ENCODE data around the gene CDH4. TPM values are rescaled to one million over a fixed set of nuclear protein-coding genes. Genes with fewer than 3 reads are reported as not detected.

The CDH4 gene
- total RNA-seq, 1 experiment from 2014 or later: not detected

DNA sequence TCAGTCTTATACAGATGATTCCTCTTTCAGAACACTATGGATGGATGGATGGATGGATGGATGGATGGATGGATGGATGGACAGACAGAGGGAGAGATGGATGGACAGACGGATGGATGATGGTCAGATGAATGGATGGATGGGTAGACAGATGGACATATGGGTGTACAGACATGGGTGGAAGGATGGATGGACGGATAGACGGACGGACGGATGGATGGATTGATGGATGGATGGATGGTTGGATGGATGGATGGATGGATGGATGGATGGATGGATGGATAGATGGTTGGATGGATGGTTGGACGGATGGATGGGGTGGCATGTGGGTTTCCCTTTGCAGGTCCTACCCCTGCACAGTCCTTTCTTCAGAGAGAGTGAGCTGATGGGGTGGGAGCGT lies 320.7 kb downstream of the CDH4 start:
- DNase-seq (ENCODE audit: low read depth, low spot score) (no peak), ATAC-seq (no peak)
- no peaks in the 10 kb centered on the region for H3K4me1 ChIP-seq (ENCODE audit: control insufficient read depth, insufficient read depth, low read length)
- H3K36me3 ChIP-seq (ENCODE audit: control insufficient read depth, insufficient read depth, low read length): no peaks in the 10 kb centered on the region
- ChIA-PET CTCF (no interaction called here), POLR2A (no interaction called here)
- intact Hi-C loops (cut with micrococcal nuclease; ENCODE audit: unreplicated experiment) (no loop called here), in situ Hi-C loops (cut with HindIII; ENCODE audit: low pct_unique_long_range_greater_than_20kb, low sequenced_read_pairs) (no loop called here)
- H3K9me3 ChIP-seq (ENCODE audit: control insufficient read depth, insufficient read depth, low read depth, low read length): no peaks in the 10 kb centered on the region
- BruUV-seq (replicated peaks): no TSS peak
- H3K27me3 ChIP-seq (ENCODE audit: control insufficient read depth, insufficient read depth, low read length): peaks cover 4% of the 10 kb centered on the region; the same call in 1 of the 2 replicates
- TF ChIP-seq SIN3A (IDR thresholded peaks at IDR 0.05; ENCODE audit: borderline replicate concordance, insufficient read depth, low read depth, low read length): no peak
- TF ChIP-seq, protein P1, sequence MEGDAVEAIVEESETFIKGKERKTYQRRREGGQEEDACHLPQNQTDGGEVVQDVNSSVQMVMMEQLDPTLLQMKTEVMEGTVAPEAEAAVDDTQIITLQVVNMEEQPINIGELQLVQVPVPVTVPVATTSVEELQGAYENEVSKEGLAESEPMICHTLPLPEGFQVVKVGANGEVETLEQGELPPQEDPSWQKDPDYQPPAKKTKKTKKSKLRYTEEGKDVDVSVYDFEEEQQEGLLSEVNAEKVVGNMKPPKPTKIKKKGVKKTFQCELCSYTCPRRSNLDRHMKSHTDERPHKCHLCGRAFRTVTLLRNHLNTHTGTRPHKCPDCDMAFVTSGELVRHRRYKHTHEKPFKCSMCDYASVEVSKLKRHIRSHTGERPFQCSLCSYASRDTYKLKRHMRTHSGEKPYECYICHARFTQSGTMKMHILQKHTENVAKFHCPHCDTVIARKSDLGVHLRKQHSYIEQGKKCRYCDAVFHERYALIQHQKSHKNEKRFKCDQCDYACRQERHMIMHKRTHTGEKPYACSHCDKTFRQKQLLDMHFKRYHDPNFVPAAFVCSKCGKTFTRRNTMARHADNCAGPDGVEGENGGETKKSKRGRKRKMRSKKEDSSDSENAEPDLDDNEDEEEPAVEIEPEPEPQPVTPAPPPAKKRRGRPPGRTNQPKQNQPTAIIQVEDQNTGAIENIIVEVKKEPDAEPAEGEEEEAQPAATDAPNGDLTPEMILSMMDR (IDR thresholded peaks at IDR 0.05): no peak
- TF ChIP-seq POLR2AphosphoS5 (IDR thresholded peaks at IDR 0.05; ENCODE audit: low read depth, low read length): no peak
- TF ChIP-seq TCF7L2 (IDR thresholded peaks at IDR 0.05; ENCODE audit: low read depth, low read length): no peak
- TF ChIP-seq, protein P2, sequence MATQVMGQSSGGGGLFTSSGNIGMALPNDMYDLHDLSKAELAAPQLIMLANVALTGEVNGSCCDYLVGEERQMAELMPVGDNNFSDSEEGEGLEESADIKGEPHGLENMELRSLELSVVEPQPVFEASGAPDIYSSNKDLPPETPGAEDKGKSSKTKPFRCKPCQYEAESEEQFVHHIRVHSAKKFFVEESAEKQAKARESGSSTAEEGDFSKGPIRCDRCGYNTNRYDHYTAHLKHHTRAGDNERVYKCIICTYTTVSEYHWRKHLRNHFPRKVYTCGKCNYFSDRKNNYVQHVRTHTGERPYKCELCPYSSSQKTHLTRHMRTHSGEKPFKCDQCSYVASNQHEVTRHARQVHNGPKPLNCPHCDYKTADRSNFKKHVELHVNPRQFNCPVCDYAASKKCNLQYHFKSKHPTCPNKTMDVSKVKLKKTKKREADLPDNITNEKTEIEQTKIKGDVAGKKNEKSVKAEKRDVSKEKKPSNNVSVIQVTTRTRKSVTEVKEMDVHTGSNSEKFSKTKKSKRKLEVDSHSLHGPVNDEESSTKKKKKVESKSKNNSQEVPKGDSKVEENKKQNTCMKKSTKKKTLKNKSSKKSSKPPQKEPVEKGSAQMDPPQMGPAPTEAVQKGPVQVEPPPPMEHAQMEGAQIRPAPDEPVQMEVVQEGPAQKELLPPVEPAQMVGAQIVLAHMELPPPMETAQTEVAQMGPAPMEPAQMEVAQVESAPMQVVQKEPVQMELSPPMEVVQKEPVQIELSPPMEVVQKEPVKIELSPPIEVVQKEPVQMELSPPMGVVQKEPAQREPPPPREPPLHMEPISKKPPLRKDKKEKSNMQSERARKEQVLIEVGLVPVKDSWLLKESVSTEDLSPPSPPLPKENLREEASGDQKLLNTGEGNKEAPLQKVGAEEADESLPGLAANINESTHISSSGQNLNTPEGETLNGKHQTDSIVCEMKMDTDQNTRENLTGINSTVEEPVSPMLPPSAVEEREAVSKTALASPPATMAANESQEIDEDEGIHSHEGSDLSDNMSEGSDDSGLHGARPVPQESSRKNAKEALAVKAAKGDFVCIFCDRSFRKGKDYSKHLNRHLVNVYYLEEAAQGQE (IDR thresholded peaks at IDR 0.05; ENCODE audit: insufficient read depth in 1 of 2, low read depth in 2 of 2, low read length in 1 of 2): no peak
- H3K27ac ChIP-seq (ENCODE audit: low read length): no peak overlapping the region
- no peak overlapping the region for H3K4me3 ChIP-seq (ENCODE audit: low read depth in 2 of 2, low read length in 2 of 2)

DNA sequence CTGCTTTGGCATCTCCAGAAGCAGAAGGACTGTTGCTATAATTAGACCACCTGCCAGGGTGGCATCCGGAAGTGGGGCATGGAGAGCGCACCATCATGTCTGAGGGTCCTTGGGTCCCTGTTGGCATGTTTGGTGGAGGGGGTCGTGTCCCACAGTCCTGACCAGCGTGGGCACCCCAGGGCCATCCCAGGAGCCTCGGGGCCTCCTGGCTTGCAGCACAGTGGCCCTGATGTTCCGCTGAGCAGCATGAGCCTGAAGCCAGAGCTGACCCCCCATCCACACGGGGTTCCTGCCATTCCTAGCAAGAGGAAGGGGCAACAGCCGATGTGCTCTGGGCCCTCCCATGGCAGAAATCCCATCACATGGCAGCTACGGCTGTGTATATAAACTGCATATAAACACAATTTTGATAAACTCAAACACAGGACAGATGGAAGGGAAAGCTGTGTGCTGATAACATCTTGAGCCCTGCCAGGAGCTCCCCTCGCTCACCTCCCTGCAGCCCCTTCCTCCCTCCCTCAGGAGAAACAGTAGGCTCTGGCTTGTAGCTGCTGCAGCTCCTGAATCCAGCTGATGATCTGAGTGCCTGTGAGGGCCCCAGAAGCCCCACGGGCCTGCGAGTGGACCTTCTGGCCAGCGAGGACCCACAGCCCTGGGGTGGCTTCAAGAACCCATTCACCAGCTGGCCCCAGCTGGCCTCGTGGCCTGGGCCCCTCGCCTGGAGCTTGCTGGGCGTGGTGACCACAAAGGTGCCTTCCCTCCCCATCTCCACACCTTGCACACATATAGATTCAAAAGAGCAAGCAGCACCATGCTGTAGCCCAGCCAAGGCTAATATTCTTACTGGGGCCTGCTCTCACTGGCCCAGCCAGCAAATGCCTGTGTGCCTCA lies 321.6 kb downstream of the CDH4 start:
- Histone ChIP-seq H3K36me3 (ENCODE audit: control insufficient read depth, insufficient read depth, low read length) (no peaks in the 10 kb centered on the region), H3K27me3 (ENCODE audit: control insufficient read depth, insufficient read depth, low read length) (peaks cover 4% of the 10 kb centered on the region; the same call in 1 of the 2 replicates), H3K4me3 (ENCODE audit: low read depth in 2 of 2, low read length in 2 of 2) (no peak overlapping the region), H3K4me1 (ENCODE audit: control insufficient read depth, insufficient read depth, low read length) (no peaks in the 10 kb centered on the region), H3K27ac (ENCODE audit: low read length) (no peak overlapping the region), H3K9me3 (ENCODE audit: control insufficient read depth, insufficient read depth, low read depth, low read length) (no peaks in the 10 kb centered on the region)
- DNase-seq (ENCODE audit: low read depth, low spot score) (no peak), ATAC-seq (no peak)
- ChIA-PET POLR2A (no interaction called here), CTCF (no interaction called here)
- in situ Hi-C loops (cut with HindIII; ENCODE audit: low pct_unique_long_range_greater_than_20kb, low sequenced_read_pairs): no loop called here
- TF ChIP-seq POLR2AphosphoS5 (IDR thresholded peaks at IDR 0.05; ENCODE audit: low read depth, low read length) (no peak), TCF7L2 (IDR thresholded peaks at IDR 0.05; ENCODE audit: low read depth, low read length) (no peak), SIN3A (IDR thresholded peaks at IDR 0.05; ENCODE audit: borderline replicate concordance, insufficient read depth, low read depth, low read length) (no peak)
- TF ChIP-seq, protein P1 (IDR thresholded peaks at IDR 0.05): no peak
- TF ChIP-seq, protein P2 (IDR thresholded peaks at IDR 0.05; ENCODE audit: insufficient read depth in 1 of 2, low read depth in 2 of 2, low read length in 1 of 2): no peak
- BruUV-seq (replicated peaks): no TSS peak
- intact Hi-C loops (cut with micrococcal nuclease; ENCODE audit: unreplicated experiment): no loop called here
